Right lobe of liver (tissue), 6 donors: ENCODE results near the gene OXA1L. TPM values are rescaled to one million over a fixed set of nuclear protein-coding genes. Genes with fewer than 3 reads are reported as not detected.
A peak's percentile ranks its signal among the peaks of the same experiment; 100 is the strongest.
"Not testable (repeated sequence)": the region's sequence is repeated elsewhere in the genome, so short reads cannot be mapped to it uniquely, and the experiment has no call there.

Experiments
- ATAC-seq, 4 donors: fragments of 200-7000 bp; cut with Tn5 transposase; one replicate each; pipeline ENCODE4 v1.9.1; 2020; ENCODE audit warnings: mild to moderate bottlenecking in 4 of 4, moderate library complexity in 4 of 4
- DNase-seq, 3 donors: peaks; one replicate each; pipeline ENCODE4 v3.0.0-alpha.2; 2020
- H3K27ac ChIP-seq, 3 donors: fragments of 200-600 bp; one replicate each; pipeline ENCODE4 v1.8.0; 2022
- H3K27me3 ChIP-seq, 2 donors: fragments of 200-600 bp; one replicate each; pipeline ENCODE4 v1.8.0; 2022
- H3K36me3 ChIP-seq, 4 donors: fragments of 200-600 bp; sonication (generic) in 1 of 4; one replicate each; pipeline versions ENCODE4 v1.5.1 to v1.8.0; 2017 to 2022; ENCODE audit warnings: control low read depth in 1 of 4
- H3K4me1 ChIP-seq, 4 donors: fragments of 200-600 bp; sonication (generic) in 1 of 4; one replicate each; pipeline versions ENCODE4 v1.5.1 to v1.8.0; 2017 to 2022; ENCODE audit warnings: control low read depth in 1 of 4
- H3K4me3 ChIP-seq, 3 donors: fragments of 200-600 bp; one replicate each; pipeline ENCODE4 v1.8.0; 2022
- H3K9me3 ChIP-seq, 4 donors: fragments of 200-600 bp; sonication (generic) in 1 of 4; one replicate each; pipeline versions ENCODE4 v1.5.1 to v1.8.0; 2017 to 2022; ENCODE audit warnings: control low read depth in 1 of 4
- CTCF ChIP-seq, 4 donors: fragments of 200-600 bp in 3 of 4; fragments of 450-650 bp in 1 of 4; IDR thresholded peaks; one replicate each; pipeline versions ENCODE4 v1.5.1 to v1.8.0; 2016 to 2022; ENCODE audit warnings: antibody characterized with exemption in 4 of 4, mild to moderate bottlenecking in 2 of 4
- POLR2A ChIP-seq: fragments of 450-650 bp; IDR thresholded peaks from one replicate; pipeline ENCODE4 v1.6.1; 2017; ENCODE audit warnings: antibody characterized with exemption, mild to moderate bottlenecking
- WGBS: methylation state at CpG from one replicate; pipeline ENCODE4 v1.1.6; 2018; ENCODE audit warnings: low coverage, low lambda C conversion rate; ENCODE audit not compliant: insufficient coverage; ENCODE audit errors: missing lambda C conversion rate; 5-methylcytosine and 5-hydroxymethylcytosine counted together
- intact Hi-C, 2 donors: fragments of 100-400 bp; cut with DNase I; formaldehyde crosslinking; loops; one replicate each; pipeline versions ENCODE4 v1.11.2 to v1.14.1; 2022
- total RNA-seq, 6 experiments: library from RNA; depleted of rRNA in 2 of 6; stranded (reverse); fragments of >200 nt in 2 of 6; fragmentation: NEBNext Ultra II Directional in 3 of 6; extraction: Animal tissue kit (Norgen Biotek cat#: 25700) in 3 of 6; gene quantifications; one replicate each; pipeline versions ENCODE4 v1.1.0 to v1.2.4, GENCODE V29; 2016 to 2023
- donor health status: DM: no; HTN: yes; CAD: no.
- donor health status: DM: no; HTN: no; CAD: no.
- donor health status: DM: no; HTN: no; CAD: no.
- donor health status: DM: no; HTN: yes; CAD: no.
- donor health status: DM: no; HTN: yes; CAD: no.

The OXA1L gene
- total RNA-seq, 6 experiments from 2014 or later: 64.3 to 80.1 (median 72.3) TPM

- H3K27ac ChIP-seq: no peak overlapping the region
- intact Hi-C loops: no loop called here
- peaks cover 6 to 43% (median 23%) of the 10 kb centered on the region in 4 donors for H3K36me3 ChIP-seq
- no peak for ATAC-seq
- TF ChIP-seq POLR2A (no peak), CTCF (IDR thresholded peaks at IDR 0.05) (no peak)
- no CpG with 5 or more reads among the region's 1 CpG for WGBS
- no peaks in the 10 kb centered on the region for H3K9me3 ChIP-seq
- H3K4me1 ChIP-seq: peaks cover 0 to 4% (median 1%) of the 10 kb centered on the region in 4 donors
- H3K27me3 ChIP-seq: no peaks in the 10 kb centered on the region
- DNase-seq: peak in 1 of 3 donors; percentile 13
- no peak overlapping the region for H3K4me3 ChIP-seq
Measured at GRCh38 chr14:22772725-22773124, 6.2 kb downstream of the OXA1L start.

- peak in 1 of 3 donors; percentile 21 for DNase-seq
- TF ChIP-seq CTCF (IDR thresholded peaks at IDR 0.05): no peak
- TF ChIP-seq POLR2A: no peak
- no peak overlapping the region for H3K4me3 ChIP-seq
- 81% methylated on average over 7 of the region's 8 CpGs for WGBS
- H3K4me1 ChIP-seq: no peaks in the 10 kb centered on the region
- ATAC-seq: peak in 1 of 4 donors; percentile 7
- no peak overlapping the region for H3K27ac ChIP-seq
- peaks cover 6 to 43% (median 23%) of the 10 kb centered on the region in 4 donors for H3K36me3 ChIP-seq
- intact Hi-C loops: no loop called here
- no peaks in the 10 kb centered on the region for H3K27me3 ChIP-seq
- H3K9me3 ChIP-seq: no peaks in the 10 kb centered on the region
Measured at GRCh38 chr14:22773162-22774010, 6.9 kb downstream of the OXA1L start.

- WGBS: 63% methylated on average over 3 of the region's 10 CpGs
- H3K36me3 ChIP-seq: peaks cover 6 to 42% (median 23%) of the 10 kb centered on the region in 4 donors
- no peaks in the 10 kb centered on the region for H3K27me3 ChIP-seq
- TF ChIP-seq CTCF (IDR thresholded peaks at IDR 0.05): no peak
- TF ChIP-seq POLR2A: no peak
- H3K27ac ChIP-seq: no peak overlapping the region
- DNase-seq (no peak), ATAC-seq (no peak)
- no peak overlapping the region for H3K4me3 ChIP-seq
- H3K9me3 ChIP-seq: no peaks in the 10 kb centered on the region
- no peaks in the 10 kb centered on the region for H3K4me1 ChIP-seq
- intact Hi-C loops: no loop called here
Measured at GRCh38 chr14:22774011-22774706, 7.7 kb downstream of the OXA1L start.

- H3K9me3 ChIP-seq: no peaks in the 10 kb centered on the region
- DNase-seq (no peak), ATAC-seq (no peak)
- no peaks in the 10 kb centered on the region for H3K4me1 ChIP-seq
- no peak overlapping the region for H3K4me3 ChIP-seq
- TF ChIP-seq CTCF (IDR thresholded peaks at IDR 0.05) (no peak), POLR2A (no peak)
- H3K27me3 ChIP-seq: no peaks in the 10 kb centered on the region
- no peak overlapping the region for H3K27ac ChIP-seq
- H3K36me3 ChIP-seq: peaks cover 0 to 21% (median 10%) of the 10 kb centered on the region in 4 donors
- 71% methylated on average over 1 of the region's 2 CpGs for WGBS
- intact Hi-C loops: no loop called here
Measured at GRCh38 chr14:22776215-22776614, 9.7 kb downstream of the OXA1L start.

GRCh38 chr14:22776849-22777248 lies 10.4 kb downstream of the OXA1L start:
- ATAC-seq, H3K27ac ChIP-seq, H3K27me3 ChIP-seq, H3K4me3 ChIP-seq, H3K9me3 ChIP-seq, DNase-seq, H3K4me1 ChIP-seq, intact Hi-C loops: not testable (repeated sequence)
- WGBS: 89% methylated on average over 8 of the region's 8 CpGs
- peaks cover 0 to 15% (median 4%) of the 10 kb centered on the region in 4 donors for H3K36me3 ChIP-seq
